ENCODE data around the gene GRIK4. TPM values are rescaled to one million over a fixed set of nuclear protein-coding genes. Genes with fewer than 3 reads are reported as not detected.

Gene GRIK4
- total RNA-seq, 1 donor from 2014 or later, result 0.52 TPM

DNA sequence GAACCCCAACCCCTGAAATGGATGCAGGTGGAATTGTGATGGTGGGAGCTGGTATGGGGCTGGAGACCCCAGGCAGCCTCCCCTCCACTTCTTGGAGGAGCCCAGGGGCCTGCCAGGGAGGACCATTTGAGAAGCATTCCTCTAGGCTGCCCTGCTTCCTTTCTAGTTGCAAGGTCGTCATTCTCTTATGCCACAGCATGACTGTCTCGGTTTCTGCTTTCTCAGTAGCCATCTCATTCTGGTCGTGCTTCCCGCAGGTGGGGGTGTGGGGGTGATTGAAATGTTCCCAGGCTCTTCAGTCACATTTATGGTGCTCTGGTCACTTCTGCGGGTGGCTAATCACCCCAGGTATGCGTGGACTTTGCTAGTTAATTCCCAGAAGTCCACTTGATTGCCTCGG, 288.7 kb downstream of the GRIK4 start:
- Histone ChIP-seq H3K36me3 (ENCODE audit: control insufficient read depth in 3 of 3, insufficient read depth in 3 of 3, low read length in 3 of 3) (no peaks in the 10 kb centered on the region), H3K27ac (ENCODE audit: low read depth, low read length) (no peak overlapping the region), H3K9me3 (ENCODE audit: control insufficient read depth in 3 of 3, low read length in 3 of 3) (no peaks in the 10 kb centered on the region), H3K27me3 (ENCODE audit: control insufficient read depth in 3 of 3, insufficient read depth in 3 of 3, low read length in 3 of 3) (peaks cover 4 to 20% (median 16%) of the 10 kb centered on the region in 3 donors), H3K4me3 (ENCODE audit: low read length in 3 of 3) (no peak overlapping the region), H3K9ac (ENCODE audit: low read depth in 1 of 3, low read length in 3 of 3) (no peak overlapping the region), H3K4me1 (ENCODE audit: control insufficient read depth in 3 of 3, insufficient read depth in 3 of 3, low read length in 3 of 3) (no peaks in the 10 kb centered on the region)

DNA sequence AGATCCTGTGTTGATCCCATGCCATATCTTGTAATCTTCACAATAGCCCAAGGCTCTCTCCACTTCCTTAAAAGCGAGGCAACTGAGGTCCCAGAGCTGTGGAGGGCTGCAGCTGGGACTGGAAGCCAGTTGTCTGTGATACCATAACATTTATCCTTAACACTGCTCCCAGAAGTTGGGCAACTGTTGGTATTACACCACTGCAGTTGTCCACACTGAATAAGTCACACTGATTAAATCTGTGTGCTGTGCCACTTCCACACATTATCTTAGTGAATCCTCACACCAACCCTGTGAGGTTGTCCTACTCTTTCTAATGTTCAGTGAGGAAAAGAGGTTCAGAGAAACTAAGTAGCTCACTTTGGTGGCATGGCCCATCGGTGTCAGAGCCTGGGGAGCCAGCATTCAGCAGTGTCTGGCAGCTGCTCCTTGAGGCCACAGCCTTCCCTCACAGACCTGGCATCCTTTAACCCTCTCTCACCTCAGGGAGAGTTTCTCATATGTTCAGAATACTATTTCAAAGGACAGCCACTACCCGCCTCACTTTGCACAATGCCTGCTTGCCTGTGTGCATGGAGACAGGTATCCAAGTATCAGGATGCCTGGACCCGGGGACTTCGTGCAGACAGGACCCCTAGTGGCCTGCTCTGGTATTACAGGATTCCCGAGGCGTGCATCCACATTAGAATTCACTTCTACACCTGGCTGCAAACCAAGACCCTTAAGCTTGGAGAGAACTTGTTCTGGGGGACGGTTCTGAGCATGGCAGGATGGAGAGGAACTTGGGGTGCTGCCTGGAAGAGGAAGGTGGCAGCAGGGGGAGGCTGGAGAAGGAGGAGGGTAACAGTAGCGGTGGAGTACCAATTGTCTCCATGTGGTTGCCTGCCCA, 290.5 kb downstream of the GRIK4 start:
- Histone ChIP-seq H3K36me3 (ENCODE audit: control insufficient read depth in 3 of 3, insufficient read depth in 3 of 3, low read length in 3 of 3) (no peaks in the 10 kb centered on the region), H3K27me3 (ENCODE audit: control insufficient read depth in 3 of 3, insufficient read depth in 3 of 3, low read length in 3 of 3) (peaks cover 4 to 19% (median 13%) of the 10 kb centered on the region in 3 donors), H3K4me1 (ENCODE audit: control insufficient read depth in 3 of 3, insufficient read depth in 3 of 3, low read length in 3 of 3) (no peaks in the 10 kb centered on the region), H3K4me3 (ENCODE audit: low read length in 3 of 3) (no peak overlapping the region), H3K9ac (ENCODE audit: low read depth in 1 of 3, low read length in 3 of 3) (no peak overlapping the region), H3K9me3 (ENCODE audit: control insufficient read depth in 3 of 3, low read length in 3 of 3) (no peaks in the 10 kb centered on the region), H3K27ac (ENCODE audit: low read depth, low read length) (no peak overlapping the region)

DNA sequence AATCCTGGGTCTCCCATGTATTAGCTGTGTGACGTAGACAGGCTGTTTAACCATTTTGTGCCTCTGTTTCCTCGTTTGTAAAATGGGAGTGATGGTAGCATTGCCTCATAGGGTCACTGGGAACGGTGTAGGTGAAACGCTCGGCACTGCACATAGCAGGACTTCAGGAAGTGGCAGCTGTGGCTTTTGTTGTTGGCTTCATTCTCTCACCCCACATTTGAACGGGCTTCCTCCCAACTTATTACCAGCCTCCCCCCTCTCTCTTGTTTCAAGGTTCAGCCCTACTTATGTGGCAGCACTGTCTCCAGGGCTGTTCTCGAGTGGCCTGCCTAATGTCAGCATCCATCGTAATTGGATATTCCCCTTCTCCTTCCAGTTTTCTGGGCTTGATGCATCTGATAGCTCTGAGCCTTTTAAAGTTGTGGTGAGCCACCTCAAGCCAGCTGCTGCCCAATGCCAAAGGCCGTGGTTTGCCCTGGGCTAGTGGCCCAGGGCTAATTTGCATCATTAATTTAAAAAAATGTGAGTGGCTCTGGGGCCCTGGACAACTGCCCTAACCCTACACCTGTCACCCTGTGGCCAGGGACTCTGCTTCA, 294.5 kb downstream of the GRIK4 start:
- no peaks in the 10 kb centered on the region for H3K36me3 ChIP-seq (ENCODE audit: control insufficient read depth in 3 of 3, insufficient read depth in 3 of 3, low read length in 3 of 3)
- H3K27ac ChIP-seq (ENCODE audit: low read depth, low read length), result no peak overlapping the region
- no peaks in the 10 kb centered on the region for H3K9me3 ChIP-seq (ENCODE audit: control insufficient read depth in 3 of 3, low read length in 3 of 3)
- peaks cover 0 to 43% (median 9%) of the 10 kb centered on the region in 3 donors for H3K27me3 ChIP-seq (ENCODE audit: control insufficient read depth in 3 of 3, insufficient read depth in 3 of 3, low read length in 3 of 3)
- no peak overlapping the region for H3K4me3 ChIP-seq (ENCODE audit: low read length in 3 of 3)
- H3K9ac ChIP-seq (ENCODE audit: low read depth in 1 of 3, low read length in 3 of 3), result no peak overlapping the region
- H3K4me1 ChIP-seq (ENCODE audit: control insufficient read depth in 3 of 3, insufficient read depth in 3 of 3, low read length in 3 of 3), result no peaks in the 10 kb centered on the region

DNA sequence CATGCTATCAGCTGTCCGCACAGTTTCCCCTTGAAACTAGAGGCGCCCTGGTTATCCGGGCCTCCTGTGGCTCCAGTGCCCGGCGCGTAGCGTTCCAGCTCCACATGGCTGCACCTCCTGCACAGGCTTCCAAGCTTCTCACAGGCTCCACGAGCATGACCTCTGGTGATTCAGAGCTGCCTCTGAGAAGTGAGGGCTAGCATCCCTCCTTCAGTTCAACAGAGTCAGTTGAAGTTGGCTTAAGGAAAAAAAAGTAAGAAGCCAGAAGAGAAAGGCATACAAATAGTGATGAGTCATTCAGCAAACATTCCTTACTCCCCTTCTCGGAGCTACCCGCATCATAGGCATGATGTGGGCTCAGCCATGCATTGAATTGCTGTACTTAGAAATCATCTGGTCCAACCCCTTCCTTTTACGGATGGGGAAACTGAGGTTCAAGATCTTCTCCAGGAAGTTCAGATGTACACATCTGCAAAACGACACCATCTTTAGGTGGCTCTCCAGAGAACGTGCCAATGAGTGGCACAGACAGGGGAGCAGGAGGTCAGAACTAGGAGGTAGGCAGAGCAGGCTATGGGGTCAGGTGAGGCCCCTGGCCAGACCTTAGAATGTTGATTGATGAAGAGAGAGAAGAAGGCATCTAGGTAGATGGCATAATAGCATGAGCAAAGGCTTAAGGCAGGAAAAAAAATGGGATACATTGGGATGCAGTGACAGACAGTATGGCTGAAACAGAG, 296.0 kb downstream of the GRIK4 start:
- Histone ChIP-seq H3K9me3 (ENCODE audit: control insufficient read depth in 3 of 3, low read length in 3 of 3) (no peaks in the 10 kb centered on the region), H3K36me3 (ENCODE audit: control insufficient read depth in 3 of 3, insufficient read depth in 3 of 3, low read length in 3 of 3) (no peaks in the 10 kb centered on the region), H3K27ac (ENCODE audit: low read depth, low read length) (no peak overlapping the region), H3K4me3 (ENCODE audit: low read length in 3 of 3) (no peak overlapping the region), H3K4me1 (ENCODE audit: control insufficient read depth in 3 of 3, insufficient read depth in 3 of 3, low read length in 3 of 3) (no peaks in the 10 kb centered on the region), H3K9ac (ENCODE audit: low read depth in 1 of 3, low read length in 3 of 3) (no peak overlapping the region), H3K27me3 (ENCODE audit: control insufficient read depth in 3 of 3, insufficient read depth in 3 of 3, low read length in 3 of 3) (peaks cover 0 to 35% (median 6%) of the 10 kb centered on the region in 3 donors)

DNA sequence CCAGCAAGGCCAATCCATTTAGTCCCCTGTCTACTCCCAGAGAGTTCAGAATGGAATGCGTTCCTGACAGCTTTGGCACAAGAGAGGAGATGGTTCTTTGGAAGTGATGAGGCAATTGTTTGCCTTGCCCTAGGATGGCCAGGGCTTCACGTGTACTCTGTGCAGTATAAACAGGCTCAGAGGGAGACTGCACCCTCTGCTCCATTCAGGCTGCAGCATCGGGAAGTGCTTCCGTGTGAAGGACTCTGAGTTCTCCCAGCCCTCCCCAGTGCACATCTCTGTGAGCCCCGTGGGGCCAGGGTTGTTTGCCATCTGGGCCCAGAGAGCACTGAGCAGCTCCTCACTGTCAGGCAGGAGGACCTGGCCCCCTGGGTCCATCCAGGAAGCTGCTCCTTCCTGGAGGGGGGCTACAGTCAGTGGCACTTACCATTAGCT, 297.1 kb downstream of the GRIK4 start:
- Histone ChIP-seq H3K4me1 (ENCODE audit: control insufficient read depth in 3 of 3, insufficient read depth in 3 of 3, low read length in 3 of 3) (no peaks in the 10 kb centered on the region), H3K9me3 (ENCODE audit: control insufficient read depth in 3 of 3, low read length in 3 of 3) (no peaks in the 10 kb centered on the region), H3K4me3 (ENCODE audit: low read length in 3 of 3) (no peak overlapping the region), H3K36me3 (ENCODE audit: control insufficient read depth in 3 of 3, insufficient read depth in 3 of 3, low read length in 3 of 3) (no peaks in the 10 kb centered on the region), H3K27ac (ENCODE audit: low read depth, low read length) (no peak overlapping the region), H3K9ac (ENCODE audit: low read depth in 1 of 3, low read length in 3 of 3) (no peak overlapping the region), H3K27me3 (ENCODE audit: control insufficient read depth in 3 of 3, insufficient read depth in 3 of 3, low read length in 3 of 3) (peaks cover 0 to 28% (median 2%) of the 10 kb centered on the region in 3 donors)

DNA sequence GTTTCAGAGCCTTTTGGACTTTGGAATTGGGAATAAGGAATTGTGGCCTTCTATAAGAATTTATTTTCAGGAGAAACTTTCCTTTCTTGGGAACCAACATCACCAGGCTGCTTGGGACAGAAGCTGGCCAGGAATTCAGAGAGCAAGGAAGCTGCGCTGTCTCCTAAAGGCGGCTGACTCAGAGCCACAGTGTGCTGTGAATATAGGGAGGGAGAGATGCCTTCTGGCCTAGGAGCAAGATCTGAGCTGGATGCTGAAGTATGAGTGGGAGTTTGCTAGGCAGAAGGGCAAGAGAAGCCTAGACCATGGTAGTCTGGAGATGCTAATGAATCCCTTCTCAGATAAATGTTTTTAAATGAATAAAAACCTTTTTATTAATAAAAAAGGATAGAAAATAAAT, 298.7 kb downstream of the GRIK4 start:
- no peak overlapping the region for H3K27ac ChIP-seq (ENCODE audit: low read depth, low read length)
- no peak overlapping the region for H3K4me3 ChIP-seq (ENCODE audit: low read length in 3 of 3)
- peaks cover 0 to 27% (median 6%) of the 10 kb centered on the region in 3 donors for H3K27me3 ChIP-seq (ENCODE audit: control insufficient read depth in 3 of 3, insufficient read depth in 3 of 3, low read length in 3 of 3)
- no peaks in the 10 kb centered on the region for H3K9me3 ChIP-seq (ENCODE audit: control insufficient read depth in 3 of 3, low read length in 3 of 3)
- H3K36me3 ChIP-seq (ENCODE audit: control insufficient read depth in 3 of 3, insufficient read depth in 3 of 3, low read length in 3 of 3), result no peaks in the 10 kb centered on the region
- H3K4me1 ChIP-seq (ENCODE audit: control insufficient read depth in 3 of 3, insufficient read depth in 3 of 3, low read length in 3 of 3), result no peaks in the 10 kb centered on the region
- H3K9ac ChIP-seq (ENCODE audit: low read depth in 1 of 3, low read length in 3 of 3), result no peak overlapping the region

DNA sequence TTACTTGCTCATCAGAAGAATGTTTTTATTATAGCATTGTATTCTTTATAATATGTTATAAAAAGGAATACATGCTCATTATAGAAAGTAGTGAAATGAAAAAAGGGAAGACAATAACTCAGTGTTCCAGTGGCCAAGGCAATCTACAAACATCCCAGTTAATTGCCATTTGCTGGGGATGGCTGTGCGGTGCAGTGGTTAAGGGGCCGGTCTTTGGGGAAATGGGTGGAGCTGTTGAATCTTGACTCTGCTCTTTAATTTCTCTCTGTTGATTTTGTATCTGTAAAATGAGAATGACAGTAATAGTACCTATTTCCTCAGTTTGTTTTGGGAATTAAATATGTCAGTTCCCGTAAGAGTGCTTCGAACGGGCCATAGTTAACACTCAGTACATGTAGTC, 299.7 kb downstream of the GRIK4 start:
- H3K4me1 ChIP-seq (ENCODE audit: control insufficient read depth in 3 of 3, insufficient read depth in 3 of 3, low read length in 3 of 3), result no peaks in the 10 kb centered on the region
- H3K4me3 ChIP-seq (ENCODE audit: low read length in 3 of 3), result no peak overlapping the region
- H3K9ac ChIP-seq (ENCODE audit: low read depth in 1 of 3, low read length in 3 of 3), result no peak overlapping the region
- H3K36me3 ChIP-seq (ENCODE audit: control insufficient read depth in 3 of 3, insufficient read depth in 3 of 3, low read length in 3 of 3), result no peaks in the 10 kb centered on the region
- H3K27me3 ChIP-seq (ENCODE audit: control insufficient read depth in 3 of 3, insufficient read depth in 3 of 3, low read length in 3 of 3), result peaks cover 0 to 27% (median 9%) of the 10 kb centered on the region in 3 donors
- no peaks in the 10 kb centered on the region for H3K9me3 ChIP-seq (ENCODE audit: control insufficient read depth in 3 of 3, low read length in 3 of 3)
- no peak overlapping the region for H3K27ac ChIP-seq (ENCODE audit: low read depth, low read length)

DNA sequence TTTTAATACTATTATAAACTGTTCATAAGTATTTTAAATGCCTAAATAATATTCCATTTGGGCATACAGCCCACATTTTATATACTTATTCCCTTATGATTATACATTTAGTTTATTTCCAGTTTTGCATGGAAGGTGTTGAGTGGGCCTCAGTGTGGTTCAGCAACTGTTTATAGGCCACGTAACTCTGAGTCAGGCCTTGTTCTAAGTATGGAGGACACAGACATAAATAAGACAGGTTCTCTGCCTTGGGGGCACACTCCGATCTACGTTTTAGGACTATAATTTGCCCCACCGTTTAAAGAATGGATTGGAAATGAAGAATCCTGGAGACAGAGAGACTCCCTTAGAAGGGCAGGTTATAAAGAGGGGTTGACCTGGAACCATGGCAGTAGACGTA, 300.2 kb downstream of the GRIK4 start:
- H3K36me3 ChIP-seq (ENCODE audit: control insufficient read depth in 3 of 3, insufficient read depth in 3 of 3, low read length in 3 of 3), result no peaks in the 10 kb centered on the region
- H3K27ac ChIP-seq (ENCODE audit: low read depth, low read length), result no peak overlapping the region
- no peak overlapping the region for H3K4me3 ChIP-seq (ENCODE audit: low read length in 3 of 3)
- H3K9ac ChIP-seq (ENCODE audit: low read depth in 1 of 3, low read length in 3 of 3), result no peak overlapping the region
- peaks cover 0 to 27% (median 9%) of the 10 kb centered on the region in 3 donors for H3K27me3 ChIP-seq (ENCODE audit: control insufficient read depth in 3 of 3, insufficient read depth in 3 of 3, low read length in 3 of 3)
- no peaks in the 10 kb centered on the region for H3K4me1 ChIP-seq (ENCODE audit: control insufficient read depth in 3 of 3, insufficient read depth in 3 of 3, low read length in 3 of 3)
- no peaks in the 10 kb centered on the region for H3K9me3 ChIP-seq (ENCODE audit: control insufficient read depth in 3 of 3, low read length in 3 of 3)

DNA sequence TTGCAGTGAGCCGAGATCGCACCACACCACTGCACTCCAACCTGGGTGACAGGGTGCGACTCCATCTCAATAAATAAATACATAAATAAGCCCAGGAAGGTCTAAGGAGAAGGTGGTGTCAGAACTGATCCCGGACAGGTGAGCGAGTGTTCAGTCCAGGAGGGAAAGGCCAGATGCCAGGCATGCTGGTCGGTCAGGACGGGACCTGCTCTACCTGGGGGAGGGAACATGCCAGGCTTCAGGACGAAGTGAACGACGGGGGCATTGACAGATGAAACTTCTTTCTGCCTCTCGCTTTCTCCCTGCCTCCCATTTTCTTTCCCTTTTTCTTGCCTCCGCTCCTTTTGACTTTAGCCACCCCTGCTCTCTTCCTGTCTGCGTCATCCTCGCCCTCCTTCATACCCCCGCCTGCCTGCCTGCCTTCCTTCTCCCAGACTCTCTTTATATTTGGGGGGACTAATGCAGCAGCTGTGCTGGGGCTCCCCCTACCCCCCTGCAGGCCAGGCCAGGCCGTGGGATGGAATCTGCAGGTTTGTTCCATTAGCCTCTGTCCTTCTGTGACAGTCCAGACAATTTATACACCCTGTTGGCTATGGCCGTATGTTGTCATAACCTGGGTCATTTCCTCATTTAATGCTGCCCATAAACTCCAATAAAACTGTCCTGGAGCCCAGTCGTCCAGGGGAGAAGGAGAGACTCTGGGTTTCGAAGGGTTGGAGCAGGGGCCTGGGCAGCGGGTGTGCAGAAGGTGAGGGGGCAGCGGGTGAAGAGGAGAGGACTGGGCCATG, 303.2 kb downstream of the GRIK4 start:
- no peak overlapping the region for H3K9ac ChIP-seq (ENCODE audit: low read depth in 1 of 3, low read length in 3 of 3)
- no peaks in the 10 kb centered on the region for H3K4me1 ChIP-seq (ENCODE audit: control insufficient read depth in 3 of 3, insufficient read depth in 3 of 3, low read length in 3 of 3)
- peaks cover 4 to 10% (median 9%) of the 10 kb centered on the region in 3 donors for H3K27me3 ChIP-seq (ENCODE audit: control insufficient read depth in 3 of 3, insufficient read depth in 3 of 3, low read length in 3 of 3)
- H3K4me3 ChIP-seq (ENCODE audit: low read length in 3 of 3), result no peak overlapping the region
- no peaks in the 10 kb centered on the region for H3K36me3 ChIP-seq (ENCODE audit: control insufficient read depth in 3 of 3, insufficient read depth in 3 of 3, low read length in 3 of 3)
- no peak overlapping the region for H3K27ac ChIP-seq (ENCODE audit: low read depth, low read length)
- no peaks in the 10 kb centered on the region for H3K9me3 ChIP-seq (ENCODE audit: control insufficient read depth in 3 of 3, low read length in 3 of 3)

Measured in skeletal muscle tissue (tissue), 4 donors.